Activated CD4-positive, CD25-positive, alpha-beta regulatory T cell treated with anti-CD3 and anti-CD28 coated beads, Interleukin-2, amount 50 U/mL, for 72 hours (primary cell): ENCODE data around the gene SP4.

Source experiments
- DNase-seq: peaks from one replicate; pipeline ENCODE4 v3.0.0; 2021

The SP4 gene

GRCh38 chr7:21448974-21449373 lies 21.1 kb downstream of the SP4 start:
- no peak for DNase-seq

GRCh38 chr7:21450076-21450475 lies 22.2 kb downstream of the SP4 start:
- DNase-seq, result no peak

- DNase-seq, result no peak
Observed at GRCh38 chr7:21450941-21451340, 23.1 kb downstream of the SP4 start.

- no peak for DNase-seq
Observed at GRCh38 chr7:21454182-21454581, 26.3 kb downstream of the SP4 start.

GRCh38 chr7:21454906-21455305 lies 27.0 kb downstream of the SP4 start:
- DNase-seq, result no peak

GRCh38 chr7:21461282-21461681 lies 33.4 kb downstream of the SP4 start:
- no peak for DNase-seq

- no peak for DNase-seq
Observed at GRCh38 chr7:21462081-21462480, 34.2 kb downstream of the SP4 start.

- DNase-seq, result no peak
Observed at GRCh38 chr7:21463524-21463923, 35.6 kb downstream of the SP4 start.

- no peak for DNase-seq
Observed at GRCh38 chr7:21468969-21469368, 41.1 kb downstream of the SP4 start.

- no peak for DNase-seq
Observed at GRCh38 chr7:21469894-21470293, 42.0 kb downstream of the SP4 start.

- DNase-seq, result no peak
Observed at GRCh38 chr7:21472029-21472428, 44.1 kb downstream of the SP4 start.

- DNase-seq, result no peak
Observed at GRCh38 chr7:21476429-21476828, 48.5 kb downstream of the SP4 start.

- no peak for DNase-seq
Observed at GRCh38 chr7:21480693-21481403, 53.0 kb downstream of the SP4 start.

- no peak for DNase-seq
Observed at GRCh38 chr7:21486511-21486910, 58.6 kb downstream of the SP4 start.

GRCh38 chr7:21495731-21496130 lies 67.8 kb downstream of the SP4 start:
- DNase-seq, result no peak

GRCh38 chr7:21497072-21497471 lies 69.2 kb downstream of the SP4 start:
- no peak for DNase-seq

GRCh38 chr7:21500117-21500832 lies 72.4 kb downstream of the SP4 start:
- no peak for DNase-seq

GRCh38 chr7:21504021-21504420 lies 76.1 kb downstream of the SP4 start:
- DNase-seq, result no peak

GRCh38 chr7:21507627-21508343 lies 79.9 kb downstream of the SP4 start:
- no peak for DNase-seq

GRCh38 chr7:21508538-21508937 lies 80.7 kb downstream of the SP4 start:
- DNase-seq, result no peak

- DNase-seq, result no peak
Observed at GRCh38 chr7:21514062-21514461, 86.2 kb downstream of the SP4 start.

- DNase-seq, result no peak
Observed at GRCh38 chr7:21524680-21525079, 96.8 kb downstream of the SP4 start.

- no peak for DNase-seq
Observed at GRCh38 chr7:21526007-21526406, 98.1 kb downstream of the SP4 start.

- no peak for DNase-seq
Observed at GRCh38 chr7:21526448-21526847, 98.6 kb downstream of the SP4 start.
